Stromal cell of bone marrow (primary cell): ENCODE data around the gene COL10A1.

ENCODE experiments used
- DNase-seq: peaks from one replicate; pipeline ENCODE4 v3.0.0-alpha.2; 2012; ENCODE audit warnings: low read depth

The COL10A1 gene

DNA sequence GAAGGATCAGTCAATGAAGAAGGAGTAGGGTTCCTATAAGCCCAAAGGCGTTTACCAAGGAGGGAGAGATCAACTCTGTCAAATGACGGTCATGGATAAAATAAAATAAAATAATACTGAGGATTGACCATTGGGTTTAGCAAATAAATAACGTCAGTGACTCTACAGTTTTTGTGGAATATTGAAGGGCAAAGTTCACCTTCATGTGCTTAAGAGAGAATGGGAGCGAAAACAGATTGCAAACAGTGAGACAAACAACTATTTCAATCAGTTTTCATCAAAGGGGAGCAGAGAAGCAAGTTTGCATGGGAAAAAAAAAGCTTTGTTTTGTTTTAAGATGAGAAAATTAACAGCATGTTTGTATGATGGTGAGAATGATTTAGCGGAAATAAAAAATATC is 42.9 kb downstream of the COL10A1 start:
- no peak for DNase-seq

DNA sequence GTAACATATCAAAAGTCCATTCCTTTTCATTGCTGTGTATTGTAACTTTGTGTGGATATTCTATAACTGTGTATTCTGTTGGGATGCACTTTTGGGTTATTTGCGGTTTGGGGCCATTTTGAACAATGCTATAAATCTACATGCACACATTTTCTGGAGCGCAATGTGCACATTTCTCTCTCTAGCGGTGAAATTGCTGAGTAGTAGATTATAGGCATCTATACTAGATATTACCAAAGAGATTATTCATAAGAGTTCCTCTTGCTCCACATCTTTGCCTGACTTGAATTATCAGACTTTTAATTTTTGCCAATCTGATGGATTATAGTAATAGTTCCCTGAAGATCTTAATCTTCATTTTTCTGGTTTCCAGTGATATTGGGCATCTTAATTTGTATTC is 47.0 kb downstream of the COL10A1 start:
- DNase-seq: no peak

DNA sequence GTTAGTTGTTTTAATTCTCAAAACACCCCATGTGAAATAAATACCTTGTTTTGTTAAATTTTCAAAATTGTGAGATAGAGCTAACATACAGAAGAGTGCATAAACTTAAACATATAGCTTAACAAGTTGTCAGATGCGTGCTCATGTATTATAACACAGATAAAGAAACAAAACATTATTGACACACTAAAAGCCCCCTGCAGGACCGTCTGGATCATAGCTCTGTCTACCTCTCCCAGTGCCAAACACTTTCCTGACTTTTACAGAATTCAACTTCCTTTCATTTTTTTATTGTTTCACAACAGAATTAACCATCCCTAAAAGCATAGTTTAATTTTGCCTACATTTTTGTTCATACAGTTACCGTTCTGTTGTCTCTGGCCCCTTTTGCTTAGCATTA is 47.4 kb downstream of the COL10A1 start:
- no peak for DNase-seq

DNA sequence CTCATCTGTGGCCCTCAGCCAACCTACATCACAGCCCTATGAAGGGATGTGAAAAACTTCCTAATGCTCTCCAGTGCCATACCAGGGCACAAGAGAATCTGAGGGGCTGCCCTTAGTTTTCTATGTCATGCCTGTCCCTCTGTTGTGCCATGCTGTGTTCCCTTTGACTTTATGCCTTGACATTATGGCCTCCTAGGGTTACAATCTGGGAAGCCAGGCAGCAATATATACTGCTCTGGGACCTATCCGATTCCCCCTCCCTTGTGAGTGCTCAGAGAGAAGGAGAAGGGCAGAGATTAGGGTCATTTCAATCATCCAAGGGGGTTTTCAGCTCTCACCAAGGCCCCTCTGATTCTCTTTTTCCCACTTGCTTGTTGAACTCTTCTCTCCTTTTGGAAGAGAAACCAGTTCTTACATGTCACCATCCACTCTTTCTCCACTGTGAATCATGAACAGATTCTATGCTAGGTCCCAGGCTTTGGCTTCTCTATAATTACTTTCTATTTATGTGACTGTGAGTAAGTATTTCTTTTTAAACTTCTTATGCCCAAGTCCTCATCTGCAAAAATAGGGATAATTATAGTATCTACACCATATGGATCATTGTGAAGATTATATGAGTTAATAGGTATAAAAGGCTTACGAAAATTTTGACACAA is 51.1 kb downstream of the COL10A1 start:
- no peak for DNase-seq

GRCh38 chr6:116073765-116074440 is 52.0 kb downstream of the COL10A1 start:
- DNase-seq: no peak

- DNase-seq: no peak
Observed at GRCh38 chr6:116072368-116072767, 53.6 kb downstream of the COL10A1 start.

DNA sequence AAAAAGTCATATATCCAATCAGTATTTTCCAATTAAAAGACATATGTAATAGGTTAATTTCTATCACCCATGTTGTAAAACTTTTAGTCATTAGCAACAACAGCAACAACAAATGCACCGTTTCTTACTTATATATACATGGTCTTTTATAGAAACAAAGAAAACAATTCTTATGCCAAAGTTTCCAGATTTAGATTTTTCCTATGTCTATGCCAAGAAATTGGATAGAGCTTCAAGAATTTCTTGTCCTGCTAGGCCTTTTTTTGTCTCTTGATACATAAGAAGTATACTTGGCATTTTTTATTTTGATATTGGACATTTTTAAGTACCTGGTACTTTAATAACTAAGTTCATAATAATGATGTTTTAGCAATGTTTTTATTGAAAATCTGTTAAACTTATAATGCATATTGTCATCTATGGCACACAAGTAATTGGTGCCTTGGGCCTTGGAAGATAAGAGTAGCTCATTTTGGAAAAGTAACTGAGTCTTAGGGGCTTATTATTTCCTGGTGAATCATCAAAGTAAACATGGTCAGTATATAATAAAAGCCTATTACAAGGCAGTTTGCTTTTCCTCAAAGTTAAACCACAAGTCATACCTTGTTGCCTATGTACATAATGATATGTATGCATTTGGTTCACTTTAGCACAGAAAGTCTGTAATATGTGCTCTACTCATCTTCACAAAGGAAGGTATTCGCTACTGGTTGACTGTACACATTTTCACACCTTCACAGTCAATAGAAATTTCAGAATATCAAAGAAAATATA is 55.1 kb downstream of the COL10A1 start:
- no peak for DNase-seq

DNA sequence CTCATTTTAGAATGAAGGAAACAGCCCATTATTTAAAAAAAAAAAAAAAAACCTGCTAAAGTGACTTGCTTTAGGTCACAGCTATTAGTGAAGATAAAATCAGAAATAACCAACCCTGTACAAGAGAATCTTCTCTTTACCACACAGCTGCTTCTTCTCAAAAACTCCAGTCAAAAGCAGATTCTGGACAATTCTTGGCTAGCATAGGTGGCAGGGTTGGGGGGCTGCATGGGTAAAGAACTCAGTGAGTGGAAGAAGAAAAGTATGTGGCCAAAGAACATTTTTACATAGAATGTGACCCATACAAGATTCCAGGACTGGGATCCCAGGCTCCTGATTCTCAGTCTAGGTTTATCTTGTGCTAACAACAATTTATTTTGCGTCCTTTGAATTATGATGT is 55.8 kb downstream of the COL10A1 start:
- no peak for DNase-seq
